Hepatocyte (in vitro differentiated cells): ENCODE data around the gene XRCC5.

Experiments used
- EZH2phosphoT487 ChIP-seq: fragments of 200-600 bp; sonication (generic); IDR thresholded peaks from one replicate; pipeline ENCODE4 v1.6.1; 2018; ENCODE audit warnings: antibody characterized with exemption, mild to moderate bottlenecking, low read depth, moderate library complexity; ENCODE audit not compliant: unreplicated experiment, severe bottlenecking
- TF ChIP-seq, protein P1 (sequence below): fragments of 200-600 bp; sonication (generic); IDR thresholded peaks from 2 replicates; pipeline ENCODE4 v1.5.1; 2016; ENCODE audit warnings: antibody characterized with exemption, mild to moderate bottlenecking; ENCODE audit not compliant: poor library complexity

DNA sequence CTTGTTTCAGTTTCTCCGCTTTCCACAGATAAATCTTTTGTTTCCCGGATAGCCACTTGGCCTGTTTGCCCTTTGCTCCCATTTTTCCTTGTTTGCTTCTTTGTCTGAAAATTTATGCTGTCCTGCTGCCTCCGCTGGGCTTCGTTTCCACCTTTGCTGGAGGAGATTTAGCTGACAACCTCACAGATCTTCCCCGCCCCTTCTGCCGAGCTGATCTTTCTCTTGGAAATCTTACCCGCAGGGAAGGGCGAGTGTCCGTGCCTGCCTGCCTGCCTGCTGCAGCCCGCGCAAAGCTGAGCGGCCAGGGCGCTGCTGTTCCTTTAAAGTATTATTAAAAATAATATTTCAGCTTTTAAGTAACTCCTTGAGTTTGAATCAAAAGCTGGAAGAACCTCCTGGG is 1.4 kb upstream of the XRCC5 start:
- TF ChIP-seq, protein P1, sequence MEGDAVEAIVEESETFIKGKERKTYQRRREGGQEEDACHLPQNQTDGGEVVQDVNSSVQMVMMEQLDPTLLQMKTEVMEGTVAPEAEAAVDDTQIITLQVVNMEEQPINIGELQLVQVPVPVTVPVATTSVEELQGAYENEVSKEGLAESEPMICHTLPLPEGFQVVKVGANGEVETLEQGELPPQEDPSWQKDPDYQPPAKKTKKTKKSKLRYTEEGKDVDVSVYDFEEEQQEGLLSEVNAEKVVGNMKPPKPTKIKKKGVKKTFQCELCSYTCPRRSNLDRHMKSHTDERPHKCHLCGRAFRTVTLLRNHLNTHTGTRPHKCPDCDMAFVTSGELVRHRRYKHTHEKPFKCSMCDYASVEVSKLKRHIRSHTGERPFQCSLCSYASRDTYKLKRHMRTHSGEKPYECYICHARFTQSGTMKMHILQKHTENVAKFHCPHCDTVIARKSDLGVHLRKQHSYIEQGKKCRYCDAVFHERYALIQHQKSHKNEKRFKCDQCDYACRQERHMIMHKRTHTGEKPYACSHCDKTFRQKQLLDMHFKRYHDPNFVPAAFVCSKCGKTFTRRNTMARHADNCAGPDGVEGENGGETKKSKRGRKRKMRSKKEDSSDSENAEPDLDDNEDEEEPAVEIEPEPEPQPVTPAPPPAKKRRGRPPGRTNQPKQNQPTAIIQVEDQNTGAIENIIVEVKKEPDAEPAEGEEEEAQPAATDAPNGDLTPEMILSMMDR, result no peak
- TF ChIP-seq EZH2phosphoT487, result no peak
